GM18502 (cell line): ENCODE results near the gene DOC2B.

Experiments
- ATAC-seq: cut with Tn5 transposase; IDR thresholded peaks from one replicate; pipeline ENCODE4 v1.9.1; 2021; ENCODE audit warnings: mild to moderate bottlenecking; ENCODE audit not compliant: unreplicated experiment, poor library complexity

DOC2B gene

DNA sequence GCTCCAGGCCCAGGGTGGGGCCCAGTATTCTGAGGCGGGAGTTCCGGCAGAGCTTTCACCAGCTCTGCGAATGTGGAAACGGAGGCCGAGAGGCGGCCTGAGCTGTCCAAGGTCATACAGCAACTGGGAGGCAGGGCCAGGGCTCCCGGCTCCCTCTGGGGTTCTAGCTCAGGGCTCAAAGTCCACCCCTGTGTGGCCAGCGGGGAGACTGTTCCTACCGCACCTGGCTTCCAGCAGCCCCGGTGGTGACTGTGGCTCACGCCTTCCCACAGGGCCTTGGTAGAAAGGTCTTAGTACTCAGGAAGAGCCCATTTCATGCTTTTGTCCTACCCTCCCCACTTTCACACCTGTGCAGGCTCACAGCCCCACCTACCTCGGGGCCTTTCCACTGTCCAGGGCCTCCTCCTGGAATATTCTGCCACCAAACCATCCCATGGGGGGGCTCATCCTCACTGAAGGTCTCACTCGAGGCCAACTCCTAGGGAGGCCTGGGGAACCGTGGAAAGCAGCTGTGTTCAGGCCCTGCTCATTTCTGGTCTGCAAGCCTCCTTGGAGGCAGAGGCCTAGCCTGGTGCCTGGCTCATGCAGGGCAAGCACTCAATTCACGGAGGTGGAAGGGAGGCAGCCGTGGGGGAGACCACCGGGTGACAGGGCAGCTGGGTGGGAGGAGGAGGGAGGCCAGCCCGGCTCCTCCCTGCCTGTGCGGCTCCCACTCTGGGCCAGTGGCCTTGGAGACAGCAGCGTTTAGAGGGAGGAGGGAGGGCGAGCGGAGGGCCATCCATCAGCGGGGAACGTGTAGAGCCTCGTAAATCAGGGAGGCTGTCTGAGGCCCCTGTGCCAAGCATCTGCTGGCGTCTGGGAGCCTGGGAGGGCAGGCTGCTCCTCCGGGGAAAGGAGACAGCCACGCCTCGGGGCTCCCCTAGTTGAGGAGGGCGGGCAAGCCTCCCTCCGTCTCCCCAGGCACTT is 12.7 kb upstream of the DOC2B start:
- no peak for ATAC-seq

GRCh38 chr17:193426-193810 is 12.0 kb upstream of the DOC2B start:
- no peak for ATAC-seq

DNA sequence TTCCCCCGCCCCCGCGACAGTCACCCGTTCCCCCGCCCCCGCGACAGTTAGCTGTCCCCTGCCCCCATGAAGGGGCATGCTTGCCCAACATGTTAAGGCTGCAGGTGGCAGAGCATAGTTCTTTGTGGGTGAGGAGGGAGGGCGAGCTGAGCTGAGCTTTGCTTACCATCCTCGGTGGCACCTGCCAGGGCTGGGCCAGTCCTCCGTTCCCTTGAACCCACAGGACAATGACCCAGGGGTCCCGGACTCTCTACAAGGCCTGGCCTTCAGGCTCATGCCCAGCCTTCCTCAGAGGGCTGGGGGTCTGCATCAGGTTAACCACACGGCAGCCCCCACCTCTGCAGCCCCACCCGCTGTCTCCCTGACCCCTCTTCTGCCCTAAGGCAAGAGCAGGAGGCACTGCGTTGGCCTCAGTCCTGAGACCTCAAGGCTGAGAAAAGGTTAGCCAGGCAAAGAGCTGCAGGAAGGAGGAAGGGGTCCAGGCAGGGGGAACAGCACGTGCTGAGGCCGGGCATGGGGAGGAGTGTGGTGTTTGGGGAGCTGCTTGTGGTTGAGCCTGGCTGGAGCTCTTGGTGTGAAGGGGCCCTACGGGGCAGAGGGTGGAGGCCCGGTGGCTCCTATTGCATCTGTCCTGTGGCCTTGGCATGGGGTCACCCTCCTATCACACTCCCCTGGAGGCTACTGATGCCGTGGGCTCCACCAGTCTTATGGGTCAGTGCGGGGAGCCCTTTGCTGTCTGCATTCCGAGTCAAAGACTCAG is 11.4 kb upstream of the DOC2B start:
- ATAC-seq = no peak

DNA sequence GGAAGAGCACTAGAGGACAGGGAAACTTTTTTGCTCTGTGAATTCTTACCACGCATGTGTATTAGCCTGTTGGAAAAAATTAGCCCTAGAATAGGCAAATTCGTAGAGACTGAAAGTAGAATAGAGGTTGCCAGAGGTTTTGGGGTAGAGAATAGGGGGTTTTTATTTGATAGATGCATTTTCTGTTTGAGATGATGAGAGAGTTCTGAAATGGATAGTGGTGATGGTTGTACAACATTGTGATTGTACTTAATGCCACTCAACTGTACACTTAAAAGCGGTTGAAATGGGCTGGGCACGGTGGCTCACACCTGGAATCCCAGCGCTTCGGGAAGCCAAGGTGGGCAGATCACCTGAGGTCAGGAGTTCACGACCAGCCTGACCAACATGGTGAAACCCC is 8.0 kb upstream of the DOC2B start:
- ATAC-seq = no peak

GRCh38 chr17:187130-187529 is 5.7 kb upstream of the DOC2B start:
- ATAC-seq = no peak

DNA sequence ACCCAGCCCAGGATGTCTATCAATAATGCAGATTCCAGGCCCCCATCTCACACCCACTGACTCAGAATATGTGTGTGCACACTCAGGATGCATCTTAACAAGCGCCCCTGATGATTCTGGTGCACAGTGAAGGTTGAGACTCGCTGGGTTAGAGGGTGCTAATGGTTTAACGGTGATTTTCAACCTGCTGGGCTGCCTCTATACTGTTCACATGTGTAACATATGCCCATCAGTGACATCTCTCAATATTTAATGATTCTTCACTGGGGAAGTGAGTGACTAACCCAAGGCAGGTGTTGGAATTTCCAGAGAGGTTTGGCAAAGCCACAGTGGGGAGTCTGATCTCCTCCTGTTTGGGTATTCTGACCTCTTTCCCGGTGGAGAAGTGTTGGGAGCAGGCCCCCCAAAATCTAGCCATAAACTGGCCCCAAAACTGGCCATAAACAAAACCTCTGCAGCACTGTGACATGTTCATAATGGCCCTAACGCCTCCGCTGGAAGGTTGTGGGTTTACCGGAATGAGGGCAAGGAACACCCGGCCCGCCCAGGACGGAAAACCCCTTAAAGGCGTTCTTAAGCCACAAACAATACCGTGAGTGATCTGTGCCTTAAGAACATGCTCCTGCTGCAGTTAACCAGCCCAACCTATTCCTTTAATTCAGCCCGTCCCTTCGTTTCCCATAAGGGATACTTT is 4.1 kb upstream of the DOC2B start:
- no peak for ATAC-seq

DNA sequence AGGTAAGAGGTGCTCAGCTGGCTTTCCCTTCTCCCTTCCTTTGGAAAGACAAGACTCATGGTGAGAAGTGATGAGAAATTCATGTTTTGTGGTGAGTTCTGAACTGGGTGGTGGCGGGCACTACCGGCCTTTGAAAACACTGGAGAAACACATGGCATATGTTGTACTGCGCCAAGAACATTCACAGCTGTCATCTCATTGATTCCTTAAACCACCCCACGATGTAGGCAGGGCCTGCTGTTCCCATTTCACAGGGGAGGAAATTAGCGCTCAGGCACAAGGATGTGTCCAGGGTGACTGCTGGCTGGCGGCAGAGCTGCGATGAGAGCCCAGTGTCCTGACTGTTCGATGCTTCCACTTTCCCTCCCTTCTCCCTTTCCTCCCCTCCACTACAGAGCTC is 1.6 kb upstream of the DOC2B start:
- ATAC-seq = no peak

DNA sequence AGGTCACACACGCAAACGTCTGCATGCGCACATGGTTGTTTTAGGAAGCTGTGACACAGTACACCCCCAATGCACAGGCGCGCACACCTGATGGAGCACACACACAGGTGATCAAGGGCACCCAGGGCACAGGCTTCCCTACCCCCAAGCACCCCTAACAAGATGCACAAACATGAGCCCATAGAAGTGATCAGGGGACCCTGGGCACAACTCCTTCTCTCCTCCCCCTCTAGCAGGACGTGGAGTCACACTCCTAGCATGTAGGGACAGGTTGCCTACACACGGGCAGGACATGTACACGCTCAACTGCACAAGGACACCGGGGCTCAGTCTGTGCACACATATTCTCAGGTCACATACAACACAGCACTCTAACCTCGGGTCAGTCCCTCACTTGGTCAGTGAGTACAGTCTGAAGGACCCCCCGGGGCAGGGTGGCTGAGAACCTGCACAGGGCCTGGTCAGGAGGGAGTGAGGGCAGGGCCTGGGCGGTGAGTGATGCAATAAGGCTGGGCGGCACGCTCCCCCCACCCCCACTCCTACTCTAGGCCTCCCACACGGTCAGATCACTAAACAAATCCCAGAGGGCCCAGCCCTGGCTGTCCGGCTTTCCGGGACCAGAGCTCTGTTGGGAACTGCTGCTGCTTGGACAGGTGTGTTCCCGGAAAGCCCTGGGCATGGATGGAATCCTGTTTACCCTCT is 751 bp upstream of the DOC2B start:
- ATAC-seq = no peak

- no peak for ATAC-seq
Measured at GRCh38 chr17:180381-181244, 837 bp downstream of the DOC2B start.

- ATAC-seq = no peak
Measured at GRCh38 chr17:179781-180380, 1.6 kb downstream of the DOC2B start.

GRCh38 chr17:179066-179432 is 2.4 kb downstream of the DOC2B start:
- no peak for ATAC-seq

DNA sequence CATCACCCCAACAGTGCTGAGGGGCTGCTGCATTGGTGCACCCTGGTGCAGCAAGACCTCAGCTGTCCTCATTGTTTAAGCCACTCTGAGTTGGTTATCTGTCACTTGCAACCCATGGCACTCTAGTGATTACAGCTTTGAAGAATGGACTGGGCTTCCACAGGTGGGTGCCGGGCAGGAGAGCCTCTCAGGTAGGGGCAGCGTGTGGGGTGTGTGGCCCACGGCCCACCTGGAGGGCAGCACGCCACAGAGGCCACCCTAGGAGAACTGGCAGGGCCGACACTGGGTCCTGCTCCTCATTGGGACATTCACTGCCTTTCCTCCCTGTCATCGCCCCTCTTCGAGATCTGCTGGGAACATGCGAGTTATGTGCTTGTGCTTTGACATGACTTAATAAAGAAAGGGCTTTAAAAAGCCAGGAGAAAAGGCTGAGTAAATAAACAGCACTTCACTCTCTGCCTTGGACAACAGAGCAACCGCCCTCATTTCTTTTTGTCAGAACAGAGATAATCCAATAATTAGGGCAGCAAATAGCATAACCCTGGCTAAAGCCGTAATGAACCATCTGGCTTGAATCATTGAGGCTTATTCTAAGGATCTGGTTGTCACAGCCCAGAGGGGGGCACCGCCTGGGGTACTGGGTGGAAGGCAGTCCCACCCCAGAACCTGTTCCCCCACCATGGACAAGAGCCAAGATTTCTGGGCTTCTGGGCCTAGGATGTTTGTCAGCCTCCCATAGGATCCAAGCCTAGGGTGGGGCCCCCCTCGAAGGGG is 3.0 kb downstream of the DOC2B start:
- no peak for ATAC-seq

- no peak for ATAC-seq
Measured at GRCh38 chr17:177762-178161, 3.7 kb downstream of the DOC2B start.

DNA sequence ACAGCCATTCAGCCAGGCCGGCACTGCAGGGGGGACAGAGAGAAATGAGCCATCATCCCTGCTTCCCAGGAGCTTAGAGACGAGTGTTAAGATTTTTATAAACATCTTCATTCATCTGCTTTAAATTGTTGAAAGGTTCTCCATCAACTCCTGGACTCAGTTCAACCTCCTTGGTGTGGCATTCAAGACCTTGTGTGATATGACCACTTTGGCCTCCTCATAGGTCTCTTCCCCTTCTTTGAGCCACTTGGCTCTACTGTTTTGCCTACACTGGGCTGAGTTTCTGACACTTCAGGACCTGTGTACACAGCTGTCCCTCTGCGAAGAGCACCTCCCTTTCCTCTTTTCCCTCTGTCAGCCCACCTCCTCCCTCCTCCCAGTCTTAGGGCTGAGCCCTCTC is 4.3 kb downstream of the DOC2B start:
- no peak for ATAC-seq

DNA sequence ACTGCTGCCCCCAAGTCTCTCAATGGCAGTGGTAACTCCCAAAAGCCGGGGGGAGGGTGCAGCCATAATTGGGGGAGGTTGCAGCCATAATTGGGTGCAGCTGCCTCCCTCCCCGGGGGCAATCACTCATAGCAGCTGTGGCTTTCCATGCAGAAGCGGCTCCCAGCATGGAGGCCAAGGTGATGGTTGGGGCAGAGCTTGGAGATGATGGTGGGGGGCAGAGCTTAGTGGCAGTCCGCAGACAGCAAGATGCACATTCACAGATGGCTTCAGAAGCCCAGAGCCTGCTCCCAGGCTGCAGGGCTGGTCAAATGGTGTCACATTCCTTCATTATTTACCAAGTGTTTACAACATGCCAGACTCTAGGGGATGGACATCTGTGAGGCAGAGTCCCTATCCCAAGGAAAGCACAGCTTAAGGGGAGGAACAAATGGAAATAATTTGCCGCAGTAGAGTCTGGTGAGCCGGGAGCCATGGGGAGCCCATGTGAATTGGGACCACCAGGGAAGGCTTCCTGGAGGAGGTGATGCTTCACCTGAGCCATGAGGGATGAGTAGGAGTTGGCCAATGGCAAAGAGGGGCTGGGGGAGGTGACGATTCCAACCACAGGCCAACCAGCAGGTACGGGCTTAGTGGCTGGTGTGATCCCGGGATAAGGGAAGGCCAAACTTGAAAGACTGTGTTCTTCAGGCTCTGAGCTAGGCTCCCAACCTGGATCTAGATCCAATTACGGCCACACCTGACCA is 8.1 kb downstream of the DOC2B start:
- no peak for ATAC-seq

DNA sequence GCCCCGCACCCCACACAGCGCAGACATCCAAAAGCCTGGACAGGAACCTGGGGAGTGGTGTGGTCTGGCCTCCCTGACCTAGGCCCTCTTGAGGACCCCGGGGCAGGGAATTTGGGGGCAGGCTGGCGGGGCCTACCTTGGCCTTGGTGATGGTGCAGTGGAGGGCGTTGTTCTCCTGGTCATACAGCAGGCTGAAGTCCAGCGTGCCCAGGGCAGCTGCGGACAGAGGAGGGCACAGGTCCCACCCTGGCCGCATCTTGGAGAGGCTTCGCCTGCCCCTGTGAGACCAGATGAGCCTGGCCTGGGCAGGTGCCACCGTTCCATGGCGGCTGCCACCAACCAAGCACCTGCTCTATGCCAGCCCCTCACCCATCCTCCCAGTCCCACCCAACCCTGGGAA is 9.0 kb downstream of the DOC2B start:
- no peak for ATAC-seq

DNA sequence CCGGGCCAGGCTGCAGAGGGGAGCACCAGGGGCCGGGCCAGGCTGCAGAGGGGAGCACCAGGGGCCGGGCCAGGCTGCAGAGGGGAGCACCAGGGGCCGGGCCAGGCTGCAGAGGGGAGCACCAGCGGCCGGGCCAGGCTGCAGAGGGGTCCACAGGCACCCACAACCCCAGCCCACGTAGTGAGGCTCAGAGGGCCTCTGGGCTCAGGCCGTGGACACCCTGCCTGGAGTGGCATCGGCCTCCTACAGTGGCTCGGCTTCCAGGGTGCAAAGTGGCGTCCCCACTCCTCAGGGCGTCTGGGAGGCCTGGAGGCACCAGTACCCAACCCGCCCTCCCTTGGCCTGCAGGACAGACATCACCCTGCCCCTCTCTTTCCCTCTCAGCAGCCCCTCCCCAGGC is 9.6 kb downstream of the DOC2B start:
- no peak for ATAC-seq
